Mucosa of rectum (tissue), 2 donors: ENCODE results near the gene BRCA1.
A peak's percentile ranks its signal among the peaks of the same experiment; 100 is the strongest.
"Not testable (repeated sequence)": the region's sequence is repeated elsewhere in the genome, so short reads cannot be mapped to it uniquely, and the experiment has no call there.

Source experiments
- H3K27ac ChIP-seq, 2 donors: one replicate each; pipeline ENCODE4 v1.7.0; 2013; ENCODE audit warnings: inconsistent platforms in 2 of 2, low read depth in 2 of 2, low read length in 2 of 2
- H3K27me3 ChIP-seq, 2 donors: one replicate each; pipeline ENCODE4 v1.7.0; 2013; ENCODE audit warnings: low read length in 2 of 2; ENCODE audit not compliant: control insufficient read depth in 2 of 2, insufficient read depth in 2 of 2
- H3K36me3 ChIP-seq, 2 donors: one replicate each; pipeline ENCODE4 v1.7.0; 2013; ENCODE audit warnings: low read length in 2 of 2; ENCODE audit not compliant: control insufficient read depth in 2 of 2, insufficient read depth in 2 of 2
- H3K4me1 ChIP-seq, 2 donors: one replicate each; pipeline ENCODE4 v1.7.0; 2013; ENCODE audit warnings: low read length in 2 of 2, mild to moderate bottlenecking in 1 of 2; ENCODE audit not compliant: control insufficient read depth in 2 of 2, insufficient read depth in 2 of 2
- H3K4me3 ChIP-seq, 2 donors: one replicate each; pipeline ENCODE4 v1.7.0; 2013; ENCODE audit warnings: low read length in 2 of 2
- H3K9ac ChIP-seq, 2 donors: one replicate each; pipeline ENCODE4 v1.7.0; 2013; ENCODE audit warnings: low read length in 2 of 2, low read depth in 1 of 2, mild to moderate bottlenecking in 1 of 2
- H3K9me3 ChIP-seq, 2 donors: one replicate each; pipeline ENCODE4 v1.7.0; 2013; ENCODE audit warnings: low read length in 2 of 2; ENCODE audit not compliant: control insufficient read depth in 2 of 2
- donor health status: healthy.
- donor health status: Normal muscosa, but diverticular disease.

Gene BRCA1

DNA sequence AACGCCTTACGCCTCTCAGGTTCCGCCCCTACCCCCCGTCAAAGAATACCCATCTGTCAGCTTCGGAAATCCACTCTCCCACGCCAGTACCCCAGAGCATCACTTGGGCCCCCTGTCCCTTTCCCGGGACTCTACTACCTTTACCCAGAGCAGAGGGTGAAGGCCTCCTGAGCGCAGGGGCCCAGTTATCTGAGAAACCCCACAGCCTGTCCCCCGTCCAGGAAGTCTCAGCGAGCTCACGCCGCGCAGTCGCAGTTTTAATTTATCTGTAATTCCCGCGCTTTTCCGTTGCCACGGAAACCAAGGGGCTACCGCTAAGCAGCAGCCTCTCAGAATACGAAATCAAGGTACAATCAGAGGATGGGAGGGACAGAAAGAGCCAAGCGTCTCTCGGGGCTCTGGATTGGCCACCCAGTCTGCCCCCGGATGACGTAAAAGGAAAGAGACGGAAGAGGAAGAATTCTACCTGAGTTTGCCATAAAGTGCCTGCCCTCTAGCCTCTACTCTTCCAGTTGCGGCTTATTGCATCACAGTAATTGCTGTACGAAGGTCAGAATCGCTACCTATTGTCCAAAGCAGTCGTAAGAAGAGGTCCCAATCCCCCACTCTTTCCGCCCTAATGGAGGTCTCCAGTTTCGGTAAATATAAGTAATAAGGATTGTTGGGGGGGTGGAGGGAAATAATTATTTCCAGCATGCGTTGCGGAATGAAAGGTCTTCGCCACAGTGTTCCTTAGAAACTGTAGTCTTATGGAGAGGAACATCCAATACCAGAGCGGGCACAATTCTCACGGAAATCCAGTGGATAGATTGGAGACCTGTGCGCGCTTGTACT lies at the start of gene BRCA1:
BRCA1 (minus strand) TSS at position 232 of the 834 bp plus-strand sequence. CDS start 1,268 bp downstream, outside the sequence.
- Histone ChIP-seq H3K4me1 (peaks cover 7 to 8% of the 10 kb centered on the region in 2 donors), H3K27ac (peak within 1 kb of the TSS; percentile 88 to 90), H3K4me3 (peak within 1 kb of the TSS; percentile 73 to 89), H3K9ac (peak within 1 kb of the TSS; percentile 84), H3K36me3 (peaks cover 2 to 6% of the 10 kb centered on the region in 2 donors), H3K27me3 (no peaks in the 10 kb centered on the region), H3K9me3 (no peaks in the 10 kb centered on the region)

DNA sequence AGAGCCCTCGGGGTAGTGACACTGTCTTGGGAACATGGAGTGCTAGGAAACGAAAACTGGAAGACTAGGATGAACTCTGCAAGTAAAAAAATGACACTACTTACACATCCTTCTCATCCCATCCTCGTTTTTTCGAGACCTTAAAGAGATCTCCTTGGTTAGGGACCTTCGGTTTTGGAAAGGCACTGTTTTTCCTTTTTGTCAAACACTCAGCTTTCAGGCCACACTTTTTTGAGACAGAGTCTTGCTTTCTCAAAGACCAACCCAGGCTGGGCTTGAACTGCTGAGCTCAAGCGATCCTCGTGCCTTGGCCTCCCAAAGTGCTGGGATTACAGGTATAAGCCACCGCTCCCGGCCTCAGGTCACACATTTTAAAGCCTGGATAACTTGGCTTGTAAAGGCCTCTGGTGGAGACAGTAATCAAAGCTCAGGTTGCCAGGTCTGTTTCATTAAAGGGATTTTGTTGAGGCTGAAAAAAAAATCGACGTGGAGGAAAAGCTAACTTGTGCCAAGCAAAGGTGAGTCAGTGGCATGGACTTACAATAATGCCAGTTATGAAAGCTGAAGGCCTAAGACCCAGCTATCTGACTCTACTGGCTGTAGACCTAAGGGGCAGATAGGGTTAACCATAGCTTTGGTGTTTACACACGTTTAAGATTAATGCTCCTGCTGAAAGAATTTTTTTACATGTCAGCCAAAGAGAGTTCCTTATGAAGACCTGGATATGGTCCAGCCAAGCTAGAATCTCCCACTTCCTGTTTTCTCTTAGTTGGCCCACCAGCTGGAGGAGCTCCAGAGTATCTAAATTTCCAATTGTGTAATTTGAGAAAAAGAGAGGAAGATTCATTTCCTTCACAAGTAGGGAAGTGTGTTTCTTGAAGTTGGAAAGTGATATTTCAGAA lies 46.7 kb upstream of the BRCA1 start:
- Histone ChIP-seq H3K9ac (peak overlapping the region; percentile 98 to 99), H3K9me3 (no peaks in the 10 kb centered on the region), H3K27me3 (no peaks in the 10 kb centered on the region), H3K4me3 (peak overlapping the region; percentile 87 to 93), H3K36me3 (no peaks in the 10 kb centered on the region), H3K27ac (peak overlapping the region; percentile 97 to 98), H3K4me1 (peaks cover 33 to 54% of the 10 kb centered on the region in 2 donors)

DNA sequence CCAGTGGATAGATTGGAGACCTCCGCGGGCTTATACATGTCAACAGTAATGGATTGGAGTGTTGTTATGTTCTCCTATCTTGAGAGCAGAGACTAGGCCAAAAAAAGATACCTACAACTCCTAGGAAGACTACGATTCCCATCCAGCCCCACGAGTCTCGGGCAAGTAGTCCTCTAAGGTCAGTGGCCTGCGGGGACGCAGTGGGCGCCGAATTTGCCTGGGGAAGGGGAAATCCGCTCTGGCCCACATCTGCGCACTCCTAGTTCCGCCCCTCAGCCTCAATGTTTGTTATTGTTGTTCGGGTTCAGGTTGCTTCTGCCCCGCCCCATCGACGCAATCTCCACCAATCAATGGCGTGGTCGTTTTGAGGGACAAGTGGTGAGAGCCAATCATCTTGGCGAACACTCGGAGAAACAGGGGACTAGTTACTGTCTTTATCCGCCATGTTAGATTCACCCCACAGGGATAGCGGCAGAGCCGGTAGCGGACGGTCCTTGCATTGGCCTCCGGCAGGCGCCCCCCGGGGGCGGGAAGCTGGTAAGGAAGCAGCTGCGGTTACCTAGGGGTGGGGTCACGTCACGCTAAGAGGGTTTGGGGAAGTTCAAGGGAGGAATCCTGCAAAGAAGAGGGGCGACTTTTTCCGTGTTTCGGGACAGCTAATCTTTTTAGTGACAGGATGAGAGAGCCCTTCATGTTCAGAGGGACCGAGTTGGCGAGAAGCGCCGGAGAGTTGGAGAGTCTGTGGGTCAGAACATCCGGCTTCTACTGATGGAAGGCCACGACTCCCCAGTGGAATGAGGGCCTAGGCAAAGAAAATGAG lies 45.8 kb upstream of the BRCA1 start, which contains the start of gene NBR1:
NBR1 (plus strand) TSS at position 449 of the 820 bp plus-strand sequence. CDS start 4,586 bp downstream, outside the sequence.
- peak within 1 kb of the TSS; percentile 98 to 99 for H3K9ac ChIP-seq
- H3K27me3 ChIP-seq = no peaks in the 10 kb centered on the region
- H3K9me3 ChIP-seq = no peaks in the 10 kb centered on the region
- H3K4me1 ChIP-seq = peaks cover 30 to 46% of the 10 kb centered on the region in 2 donors
- peak within 1 kb of the TSS; percentile 87 to 93 for H3K4me3 ChIP-seq
- peak within 1 kb of the TSS; percentile 97 to 98 for H3K27ac ChIP-seq
- H3K36me3 ChIP-seq = no peaks in the 10 kb centered on the region

DNA sequence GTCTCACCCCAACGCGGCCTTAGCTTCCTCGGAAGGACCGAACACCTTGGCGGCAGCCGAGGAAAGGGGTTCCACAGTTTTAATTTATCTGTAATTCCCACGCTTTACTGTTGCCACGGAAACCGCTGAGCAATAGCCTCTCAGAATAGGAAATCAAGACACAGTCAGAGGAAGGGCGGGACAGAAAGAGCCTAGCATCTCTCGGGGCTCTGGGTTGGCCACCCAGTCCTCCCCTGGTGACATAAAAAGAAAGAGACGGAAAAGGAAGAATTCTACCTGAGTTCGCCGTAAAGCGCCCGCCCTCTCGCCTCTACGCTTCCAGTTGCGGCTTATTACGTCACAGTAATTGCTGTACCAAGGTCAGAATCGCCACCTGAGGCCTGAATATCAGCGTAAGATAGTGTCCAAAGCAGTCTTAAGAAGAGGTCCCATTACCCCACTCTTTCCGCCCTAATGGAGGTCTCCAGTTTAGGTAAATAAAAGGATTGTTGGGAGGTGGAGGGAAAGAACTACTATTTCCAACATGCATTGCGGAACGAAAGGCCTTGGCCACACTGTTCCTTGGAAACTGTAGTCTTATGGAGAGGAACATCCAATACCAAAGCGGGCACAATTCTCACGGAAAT lies 45.1 kb upstream of the BRCA1 start:
- peaks cover 22 to 38% of the 10 kb centered on the region in 2 donors for H3K4me1 ChIP-seq
- H3K27me3 ChIP-seq = no peaks in the 10 kb centered on the region
- H3K9me3 ChIP-seq = no peaks in the 10 kb centered on the region
- H3K4me3 ChIP-seq = peak overlapping the region; percentile 87 to 93
- no peaks in the 10 kb centered on the region for H3K36me3 ChIP-seq
- H3K27ac ChIP-seq = peak overlapping the region; percentile 97 to 98
- peak overlapping the region; percentile 98 to 99 for H3K9ac ChIP-seq

DNA sequence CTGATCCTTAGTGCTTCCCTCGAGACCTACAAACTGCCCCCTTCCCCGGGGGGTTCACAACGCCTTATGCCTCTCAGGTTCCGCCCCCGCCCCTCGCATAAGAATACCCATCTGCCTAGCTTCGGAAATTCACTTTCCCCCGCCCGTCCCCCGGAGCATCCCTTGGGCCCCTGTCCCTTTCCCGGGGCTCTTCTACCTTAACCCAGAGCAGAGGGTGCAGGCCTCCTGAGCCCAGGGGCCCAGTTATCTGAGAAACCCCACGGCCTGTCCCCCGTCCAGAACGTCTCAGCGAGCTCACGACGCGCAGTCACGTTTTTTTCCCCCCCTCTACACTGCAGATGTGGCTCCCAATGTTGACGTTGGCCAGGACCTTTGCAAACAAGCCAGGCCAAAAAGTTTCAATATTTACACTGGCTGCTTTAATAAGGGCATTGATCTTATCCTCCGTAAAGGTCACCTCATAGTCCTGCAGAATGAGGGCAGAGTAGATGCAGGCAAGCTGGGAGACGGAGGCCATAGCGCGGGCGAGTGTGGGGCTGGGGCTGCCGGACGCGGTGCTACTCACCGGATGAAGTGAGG lies 44.5 kb upstream of the BRCA1 start:
- peaks cover 19 to 35% of the 10 kb centered on the region in 2 donors for H3K4me1 ChIP-seq

DNA sequence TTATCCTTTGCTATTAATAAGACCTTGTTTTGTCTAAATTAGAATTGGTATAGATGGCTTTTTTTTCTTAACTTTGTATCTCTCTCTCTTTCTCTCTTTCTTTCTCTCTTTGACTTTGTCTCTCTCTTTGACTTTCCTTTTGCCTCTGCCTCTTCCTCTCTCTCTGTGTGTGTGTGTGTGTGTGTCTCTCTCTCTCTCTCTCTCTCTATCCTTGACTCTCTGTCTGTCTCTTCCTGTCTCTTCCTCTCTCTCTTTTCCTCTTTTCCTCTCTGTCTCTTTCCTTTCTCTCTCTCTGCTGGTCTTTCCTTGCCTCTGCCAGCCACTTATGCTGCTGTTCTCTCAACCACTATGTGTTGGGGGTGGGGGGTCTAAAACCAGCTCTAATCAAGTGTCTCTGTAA lies 40.8 kb upstream of the BRCA1 start:
- H3K36me3 ChIP-seq, H3K27me3 ChIP-seq, H3K4me3 ChIP-seq, H3K27ac ChIP-seq, H3K9ac ChIP-seq, H3K9me3 ChIP-seq: not testable (repeated sequence)
- peaks cover 13 to 14% of the 10 kb centered on the region in 2 donors for H3K4me1 ChIP-seq

More for the DNA sequence above, 44.5 kb upstream of the BRCA1 start:
- Histone ChIP-seq H3K9me3 (no peaks in the 10 kb centered on the region), H3K36me3 (no peaks in the 10 kb centered on the region), H3K9ac (peak overlapping the region; percentile 98 to 99), H3K27me3 (no peaks in the 10 kb centered on the region), H3K27ac (peak overlapping the region; percentile 97 to 98), H3K4me3 (peak overlapping the region; percentile 87 to 93)

DNA sequence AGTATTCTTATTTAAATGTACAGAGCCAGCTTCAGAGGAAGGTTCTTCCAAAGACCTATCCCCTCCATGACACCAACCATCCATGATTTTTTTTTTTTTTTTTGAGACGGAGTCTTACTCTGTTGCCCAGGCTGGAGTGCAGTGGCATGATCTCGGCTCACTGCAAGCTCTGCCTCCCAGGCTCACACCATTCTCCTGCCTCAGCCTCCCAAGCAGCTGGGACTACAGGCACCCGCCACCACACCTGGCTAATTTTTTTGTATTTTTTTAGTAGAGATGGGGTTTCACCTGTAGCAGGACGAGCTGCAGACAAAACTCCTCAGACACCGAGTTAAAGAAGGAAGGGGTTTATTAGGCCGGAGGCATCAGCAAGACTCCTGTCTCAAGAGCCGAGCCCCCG lies 34.8 kb upstream of the BRCA1 start:
- H3K27ac ChIP-seq, H3K9ac ChIP-seq, H3K4me3 ChIP-seq, H3K9me3 ChIP-seq, H3K36me3 ChIP-seq, H3K4me1 ChIP-seq, H3K27me3 ChIP-seq: not testable (repeated sequence)

DNA sequence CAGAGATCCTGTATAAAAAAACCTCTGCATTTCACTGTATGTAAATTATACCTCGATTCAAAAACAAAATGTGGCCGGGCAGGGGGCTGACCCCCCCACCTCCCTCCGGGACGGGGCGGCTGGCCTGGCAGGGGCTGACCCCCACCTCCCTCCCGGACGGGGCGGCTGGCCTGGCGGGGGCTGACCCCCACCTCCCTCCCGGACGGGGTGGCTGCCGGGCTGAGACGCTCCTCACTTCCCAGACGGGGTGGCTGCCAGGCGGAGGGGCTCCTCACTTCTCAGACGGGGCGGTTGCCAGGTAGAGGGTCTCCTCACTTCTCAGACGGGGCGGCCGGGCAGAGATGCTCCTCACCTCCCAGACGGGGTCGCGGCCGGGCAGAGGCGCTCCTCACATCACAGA lies 34.1 kb upstream of the BRCA1 start:
- not testable (repeated sequence) for H3K4me3 ChIP-seq, H3K27ac ChIP-seq, H3K9me3 ChIP-seq, H3K9ac ChIP-seq, H3K27me3 ChIP-seq, H3K4me1 ChIP-seq, H3K36me3 ChIP-seq

DNA sequence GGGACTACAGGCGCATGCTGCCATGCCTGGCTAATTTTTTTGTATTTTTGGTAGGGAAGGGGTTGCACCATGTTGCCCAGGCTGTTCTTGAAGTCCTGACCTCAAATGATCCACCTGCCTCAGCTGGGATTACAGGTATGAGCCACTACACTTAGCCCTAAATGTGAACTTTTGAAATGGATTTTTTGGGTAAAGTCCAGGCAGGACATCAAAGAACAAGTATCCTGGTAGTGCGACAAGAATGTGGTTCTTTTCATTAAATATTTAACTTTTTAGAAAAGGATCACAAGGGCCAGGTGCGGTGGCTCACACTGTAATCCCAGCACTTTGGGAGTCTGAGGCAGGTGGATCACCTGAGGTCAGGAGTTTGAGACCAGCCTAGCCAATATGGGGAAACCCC lies 30.5 kb upstream of the BRCA1 start:
- Histone ChIP-seq H3K27me3 (no peaks in the 10 kb centered on the region), H3K4me1 (no peaks in the 10 kb centered on the region), H3K4me3 (no peak overlapping the region), H3K36me3 (no peaks in the 10 kb centered on the region), H3K27ac (no peak overlapping the region), H3K9me3 (no peaks in the 10 kb centered on the region), H3K9ac (no peak overlapping the region)
